Measurements from ENCODE around the gene ANO10.

DNA sequence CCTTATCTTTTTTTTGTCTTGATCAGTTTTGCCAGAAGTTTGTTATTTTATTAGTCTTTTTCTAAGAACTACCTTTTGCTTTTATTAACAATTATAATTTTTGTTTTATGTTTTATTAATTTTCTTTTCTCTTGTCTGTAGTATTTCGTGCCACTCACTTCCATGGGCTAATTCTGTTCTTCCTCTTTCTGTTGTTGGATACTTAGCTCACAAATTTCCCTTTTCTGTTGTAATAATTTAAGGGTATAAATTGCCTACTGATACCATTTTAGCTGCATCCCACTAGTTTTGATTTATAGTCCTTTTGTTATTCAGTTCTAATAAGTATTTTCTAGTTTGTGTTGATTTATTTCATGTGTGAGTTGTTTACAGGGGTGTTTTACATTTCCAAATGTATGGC lies 286.8 kb downstream of the ANO10 start:
- TF ChIP-seq, protein P1, sequence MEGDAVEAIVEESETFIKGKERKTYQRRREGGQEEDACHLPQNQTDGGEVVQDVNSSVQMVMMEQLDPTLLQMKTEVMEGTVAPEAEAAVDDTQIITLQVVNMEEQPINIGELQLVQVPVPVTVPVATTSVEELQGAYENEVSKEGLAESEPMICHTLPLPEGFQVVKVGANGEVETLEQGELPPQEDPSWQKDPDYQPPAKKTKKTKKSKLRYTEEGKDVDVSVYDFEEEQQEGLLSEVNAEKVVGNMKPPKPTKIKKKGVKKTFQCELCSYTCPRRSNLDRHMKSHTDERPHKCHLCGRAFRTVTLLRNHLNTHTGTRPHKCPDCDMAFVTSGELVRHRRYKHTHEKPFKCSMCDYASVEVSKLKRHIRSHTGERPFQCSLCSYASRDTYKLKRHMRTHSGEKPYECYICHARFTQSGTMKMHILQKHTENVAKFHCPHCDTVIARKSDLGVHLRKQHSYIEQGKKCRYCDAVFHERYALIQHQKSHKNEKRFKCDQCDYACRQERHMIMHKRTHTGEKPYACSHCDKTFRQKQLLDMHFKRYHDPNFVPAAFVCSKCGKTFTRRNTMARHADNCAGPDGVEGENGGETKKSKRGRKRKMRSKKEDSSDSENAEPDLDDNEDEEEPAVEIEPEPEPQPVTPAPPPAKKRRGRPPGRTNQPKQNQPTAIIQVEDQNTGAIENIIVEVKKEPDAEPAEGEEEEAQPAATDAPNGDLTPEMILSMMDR (IDR thresholded peaks at IDR 0.05; ENCODE audit: extremely low read depth in 1 of 2, insufficient read depth in 1 of 2, low read depth in 1 of 2, low read length in 2 of 2): no peak
- TF ChIP-seq MAX (IDR thresholded peaks at IDR 0.05; ENCODE audit: insufficient read depth, insufficient read length): no peak
- TF ChIP-seq POLR2A (IDR thresholded peaks at IDR 0.05; ENCODE audit: low read depth, low read length): no peak
- TF ChIP-seq POLR2AphosphoS5 (IDR thresholded peaks at IDR 0.05; ENCODE audit: insufficient read depth, low read depth, low read length): no peak
- no peak for TF ChIP-seq EZH2 (IDR thresholded peaks at IDR 0.05; ENCODE audit: borderline replicate concordance, low read depth, low read length, severe bottlenecking)
